Measurements from ENCODE around the gene ZNF737. TPM values are rescaled to one million over a fixed set of nuclear protein-coding genes. Genes with fewer than 3 reads are reported as not detected.

The ZNF737 gene
- total and polyA plus RNA-seq, 2 of the 13 experiments (the other 11 are each of a cell fraction or from before 2014, with no cell fraction given) = 2.0 to 5.0 TPM

DNA sequence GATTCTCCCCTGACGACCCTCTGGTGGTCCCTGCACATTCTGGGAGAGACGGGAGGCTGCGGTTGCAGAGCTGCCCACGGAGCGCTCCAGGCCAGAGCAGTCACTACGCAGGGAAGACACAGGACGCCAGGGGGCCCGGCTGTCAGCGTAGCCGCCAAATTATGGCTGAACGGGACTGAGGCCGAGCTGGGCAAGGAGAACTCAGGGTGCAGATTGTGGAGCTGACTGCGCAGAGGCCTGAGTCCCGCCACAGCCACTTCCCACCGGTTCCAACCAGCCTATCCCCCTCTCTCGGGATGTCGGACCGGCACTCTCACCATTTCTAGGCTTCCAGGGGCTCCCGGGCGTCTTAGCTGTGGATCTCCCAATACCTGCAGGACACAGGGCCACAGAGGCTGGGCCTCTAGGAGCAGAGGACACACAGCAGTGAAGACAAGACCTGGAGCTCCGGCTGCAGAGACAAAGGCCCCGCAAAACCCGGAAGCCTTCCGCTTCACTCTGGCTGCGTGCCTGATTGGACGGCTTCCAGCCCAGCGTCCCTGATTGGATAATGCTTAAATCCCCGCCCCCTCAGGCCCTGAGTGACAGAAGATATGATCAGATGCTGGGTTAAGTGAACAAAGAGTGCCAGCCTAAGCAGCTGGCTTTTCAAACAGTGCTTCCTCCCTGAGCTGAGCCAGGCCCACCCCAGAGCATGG is at the start of gene ZNF737 (continued):
- TF ChIP-seq, protein P1, sequence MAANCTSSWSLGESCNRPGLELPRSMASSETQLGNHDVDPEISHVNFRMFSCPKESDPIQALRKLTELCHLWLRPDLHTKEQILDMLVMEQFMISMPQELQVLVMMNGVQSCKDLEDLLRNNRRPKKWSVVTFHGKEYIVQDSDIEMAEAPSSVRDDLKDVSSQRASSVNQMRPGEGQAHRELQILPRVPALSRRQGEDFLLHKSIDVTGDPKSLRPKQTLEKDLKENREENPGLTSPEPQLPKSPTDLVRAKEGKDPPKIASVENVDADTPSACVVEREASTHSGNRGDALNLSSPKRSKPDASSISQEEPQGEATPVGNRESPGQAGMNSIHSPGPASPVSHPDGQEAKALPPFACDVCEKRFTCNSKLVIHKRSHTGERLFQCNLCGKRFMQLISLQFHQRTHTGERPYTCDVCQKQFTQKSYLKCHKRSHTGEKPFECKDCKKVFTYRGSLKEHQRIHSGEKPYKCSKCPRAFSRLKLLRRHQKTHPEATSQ (CRISPR knock-in tag; IDR thresholded peaks at IDR 0.05; ENCODE audit: borderline replicate concordance) = no peak
- peak; percentile 84 for TF ChIP-seq PHF20 (CRISPR knock-in tag; IDR thresholded peaks at IDR 0.05)
- TF ChIP-seq FOXO1 (CRISPR knock-in tag; IDR thresholded peaks at IDR 0.05) = no peak
- no peak for TF ChIP-seq ESRRA (CRISPR knock-in tag; IDR thresholded peaks at IDR 0.05; ENCODE audit: low read depth)
- TF ChIP-seq, protein P2, sequence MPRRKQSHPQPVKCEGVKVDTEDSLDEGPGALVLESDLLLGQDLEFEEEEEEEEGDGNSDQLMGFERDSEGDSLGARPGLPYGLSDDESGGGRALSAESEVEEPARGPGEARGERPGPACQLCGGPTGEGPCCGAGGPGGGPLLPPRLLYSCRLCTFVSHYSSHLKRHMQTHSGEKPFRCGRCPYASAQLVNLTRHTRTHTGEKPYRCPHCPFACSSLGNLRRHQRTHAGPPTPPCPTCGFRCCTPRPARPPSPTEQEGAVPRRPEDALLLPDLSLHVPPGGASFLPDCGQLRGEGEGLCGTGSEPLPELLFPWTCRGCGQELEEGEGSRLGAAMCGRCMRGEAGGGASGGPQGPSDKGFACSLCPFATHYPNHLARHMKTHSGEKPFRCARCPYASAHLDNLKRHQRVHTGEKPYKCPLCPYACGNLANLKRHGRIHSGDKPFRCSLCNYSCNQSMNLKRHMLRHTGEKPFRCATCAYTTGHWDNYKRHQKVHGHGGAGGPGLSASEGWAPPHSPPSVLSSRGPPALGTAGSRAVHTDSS (CRISPR knock-in tag; conservative IDR thresholded peaks at IDR 0.05) = no peak
- no peak for TF ChIP-seq ZNF260 (CRISPR knock-in tag; IDR thresholded peaks at IDR 0.05; ENCODE audit: borderline replicate concordance, low read depth)
- 0 out of 2 replicates have a peak, but pooled peaks have one; percentile 44 for TF ChIP-seq ETV6 (CRISPR knock-in tag; conservative IDR thresholded peaks at IDR 0.05)
- no peak for TF ChIP-seq ZFP41 (CRISPR knock-in tag; IDR thresholded peaks at IDR 0.05; ENCODE audit: borderline replicate concordance)
- no peak for TF ChIP-seq ZMAT5 (CRISPR knock-in tag; IDR thresholded peaks at IDR 0.05; ENCODE audit: borderline replicate concordance, low read depth)
- TF ChIP-seq ZBTB7A (CRISPR knock-in tag; IDR thresholded peaks at IDR 0.05) = peak; percentile 70; the same call in 1 of the 2 replicates
- TF ChIP-seq NRL (CRISPR knock-in tag; IDR thresholded peaks at IDR 0.05; ENCODE audit: borderline replicate concordance) = peak; percentile 61; the same call in 1 of the 2 replicates
- TF ChIP-seq, protein P3, sequence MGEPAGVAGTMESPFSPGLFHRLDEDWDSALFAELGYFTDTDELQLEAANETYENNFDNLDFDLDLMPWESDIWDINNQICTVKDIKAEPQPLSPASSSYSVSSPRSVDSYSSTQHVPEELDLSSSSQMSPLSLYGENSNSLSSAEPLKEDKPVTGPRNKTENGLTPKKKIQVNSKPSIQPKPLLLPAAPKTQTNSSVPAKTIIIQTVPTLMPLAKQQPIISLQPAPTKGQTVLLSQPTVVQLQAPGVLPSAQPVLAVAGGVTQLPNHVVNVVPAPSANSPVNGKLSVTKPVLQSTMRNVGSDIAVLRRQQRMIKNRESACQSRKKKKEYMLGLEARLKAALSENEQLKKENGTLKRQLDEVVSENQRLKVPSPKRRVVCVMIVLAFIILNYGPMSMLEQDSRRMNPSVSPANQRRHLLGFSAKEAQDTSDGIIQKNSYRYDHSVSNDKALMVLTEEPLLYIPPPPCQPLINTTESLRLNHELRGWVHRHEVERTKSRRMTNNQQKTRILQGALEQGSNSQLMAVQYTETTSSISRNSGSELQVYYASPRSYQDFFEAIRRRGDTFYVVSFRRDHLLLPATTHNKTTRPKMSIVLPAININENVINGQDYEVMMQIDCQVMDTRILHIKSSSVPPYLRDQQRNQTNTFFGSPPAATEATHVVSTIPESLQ (CRISPR knock-in tag; conservative IDR thresholded peaks at IDR 0.05) = no peak
- TF ChIP-seq ZNF331 (CRISPR knock-in tag; IDR thresholded peaks at IDR 0.05) = no peak; the same call in 1 of the 2 replicates
- peak; percentile 69; the same call in 1 of the 2 replicates for TF ChIP-seq KDM5B (CRISPR knock-in tag; IDR thresholded peaks at IDR 0.05; ENCODE audit: borderline replicate concordance)
- TF ChIP-seq ZNF180 (CRISPR knock-in tag; IDR thresholded peaks at IDR 0.05; ENCODE audit: borderline replicate concordance, low read depth) = no peak
- TF ChIP-seq ATAD3A (CRISPR knock-in tag; IDR thresholded peaks at IDR 0.05) = no peak
- 0 out of 2 replicates have a peak, but pooled peaks have one; percentile 39 for TF ChIP-seq SMAD9 (CRISPR knock-in tag; IDR thresholded peaks at IDR 0.05)
- TF ChIP-seq GZF1 (CRISPR knock-in tag; IDR thresholded peaks at IDR 0.05) = no peak
- TF ChIP-seq ZSCAN30 (CRISPR knock-in tag; IDR thresholded peaks at IDR 0.05) = no peak
- 0 out of 2 replicates have a peak, but pooled peaks have one; percentile 52 for TF ChIP-seq U2AF2 (IDR thresholded peaks at IDR 0.05; ENCODE audit: low read depth, low read length)
- TF ChIP-seq ZFP90 (CRISPR knock-in tag; IDR thresholded peaks at IDR 0.05; ENCODE audit: borderline replicate concordance) = no peak
- TF ChIP-seq ZNF44 (CRISPR knock-in tag; IDR thresholded peaks at IDR 0.05) = no peak
- no peak for TF ChIP-seq ZFP36 (IDR thresholded peaks at IDR 0.05; ENCODE audit: borderline replicate concordance, low read depth, low read length, partially characterized antibody)

Measured in HepG2 (cell line).